ENCODE data around the gene WDR62.

Gene WDR62

DNA sequence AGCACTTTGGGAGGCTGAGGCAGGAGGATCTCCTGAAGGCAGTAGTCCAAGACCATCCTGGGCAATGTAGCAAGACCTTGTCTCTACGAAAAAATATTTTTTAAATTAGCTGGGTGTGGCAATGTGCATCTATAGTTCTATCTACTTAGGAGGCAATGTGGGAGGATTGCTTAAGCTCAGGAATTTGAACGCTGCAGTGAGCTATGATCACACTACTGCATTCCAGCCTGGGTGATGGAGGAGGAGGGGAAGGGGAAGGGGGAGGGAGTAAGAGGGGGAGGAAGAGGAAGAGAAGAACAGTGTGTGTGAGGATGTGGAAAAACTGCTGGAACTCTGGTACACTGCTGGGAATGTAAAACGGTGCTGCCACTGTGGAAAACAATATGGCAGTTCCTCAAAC, 12.9 kb upstream of the WDR62 start:
- Histone ChIP-seq H3K4me1 (ENCODE audit: insufficient read depth, low read length) (peaks cover 34% of the 10 kb centered on the region), H3K27me3 (ENCODE audit: control insufficient read depth in 1 of 2, insufficient read depth in 2 of 2, low read length in 2 of 2) (no peaks in the 10 kb centered on the region), H3K9ac (ENCODE audit: low read length) (no peak overlapping the region), H3K36me3 (ENCODE audit: insufficient read depth, low read length) (no peaks in the 10 kb centered on the region), H3K4me3 (ENCODE audit: low read depth in 1 of 2, low read length in 2 of 2) (no peak overlapping the region), H3K9me3 (ENCODE audit: low read length) (no peaks in the 10 kb centered on the region), H3K27ac (ENCODE audit: low read depth, low read length) (no peak overlapping the region)

DNA sequence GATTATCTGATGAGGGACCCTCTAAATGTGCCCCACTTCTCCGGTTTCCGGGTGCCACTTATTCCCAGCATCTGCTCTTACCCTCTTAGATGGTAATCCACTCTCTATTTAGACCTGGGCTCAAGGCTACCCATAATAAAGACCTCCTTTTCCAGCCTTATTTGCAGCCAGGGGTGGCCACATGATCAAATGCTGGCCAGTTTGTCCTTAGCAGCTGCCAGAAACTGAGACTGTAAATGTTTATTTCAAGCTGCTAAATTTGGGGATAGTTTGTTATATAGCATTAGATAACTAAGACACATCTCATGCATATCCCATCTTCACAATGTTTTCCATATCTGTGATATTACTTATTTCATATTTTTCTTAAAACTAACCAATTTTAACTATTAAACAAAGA, 10.7 kb upstream of the WDR62 start:
- no peaks in the 10 kb centered on the region for H3K36me3 ChIP-seq (ENCODE audit: insufficient read depth, low read length)
- no peak overlapping the region for H3K4me3 ChIP-seq (ENCODE audit: low read depth in 1 of 2, low read length in 2 of 2)
- peak overlapping the region; percentile 56 for H3K27ac ChIP-seq (ENCODE audit: low read depth, low read length)
- no peaks in the 10 kb centered on the region for H3K27me3 ChIP-seq (ENCODE audit: control insufficient read depth in 1 of 2, insufficient read depth in 2 of 2, low read length in 2 of 2)
- H3K9me3 ChIP-seq (ENCODE audit: low read length), result no peaks in the 10 kb centered on the region
- no peak overlapping the region for H3K9ac ChIP-seq (ENCODE audit: low read length)
- H3K4me1 ChIP-seq (ENCODE audit: insufficient read depth, low read length), result peaks cover 36% of the 10 kb centered on the region

DNA sequence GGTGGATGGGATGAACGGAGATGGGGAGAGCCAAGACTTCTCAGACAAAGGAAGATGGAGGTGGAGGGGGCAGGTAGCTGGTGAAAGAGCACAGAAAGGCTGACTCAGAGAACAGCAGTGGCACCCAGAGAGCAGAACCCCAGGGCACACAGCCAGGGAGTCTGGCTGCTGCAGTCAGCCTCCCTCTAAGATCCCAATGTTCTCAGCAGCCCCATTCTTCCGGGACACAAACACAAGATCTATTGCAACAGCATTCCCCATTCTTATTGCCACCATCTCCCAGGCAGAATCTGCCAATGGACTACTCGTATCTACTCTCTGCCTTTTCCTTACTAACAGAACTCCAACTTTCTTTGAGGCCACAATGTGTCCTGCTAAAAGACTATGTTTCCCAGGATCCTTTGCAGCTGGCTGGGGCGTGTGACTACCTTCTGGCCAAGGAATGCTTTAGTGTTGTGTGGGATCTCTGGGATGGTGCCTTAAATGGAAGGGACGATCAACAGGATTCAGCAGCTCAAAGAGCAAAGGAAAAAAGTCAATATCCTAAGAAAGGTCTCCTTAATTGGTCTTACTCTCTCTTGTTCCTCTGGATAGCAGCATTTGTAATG, 8.2 kb upstream of the WDR62 start:
- no peaks in the 10 kb centered on the region for H3K9me3 ChIP-seq (ENCODE audit: low read length)
- H3K27me3 ChIP-seq (ENCODE audit: control insufficient read depth in 1 of 2, insufficient read depth in 2 of 2, low read length in 2 of 2), result no peaks in the 10 kb centered on the region
- H3K9ac ChIP-seq (ENCODE audit: low read length), result no peak overlapping the region
- H3K27ac ChIP-seq (ENCODE audit: low read depth, low read length), result no peak overlapping the region
- H3K4me3 ChIP-seq (ENCODE audit: low read depth in 1 of 2, low read length in 2 of 2), result no peak overlapping the region
- peaks cover 37% of the 10 kb centered on the region for H3K4me1 ChIP-seq (ENCODE audit: insufficient read depth, low read length)
- no peaks in the 10 kb centered on the region for H3K36me3 ChIP-seq (ENCODE audit: insufficient read depth, low read length)

DNA sequence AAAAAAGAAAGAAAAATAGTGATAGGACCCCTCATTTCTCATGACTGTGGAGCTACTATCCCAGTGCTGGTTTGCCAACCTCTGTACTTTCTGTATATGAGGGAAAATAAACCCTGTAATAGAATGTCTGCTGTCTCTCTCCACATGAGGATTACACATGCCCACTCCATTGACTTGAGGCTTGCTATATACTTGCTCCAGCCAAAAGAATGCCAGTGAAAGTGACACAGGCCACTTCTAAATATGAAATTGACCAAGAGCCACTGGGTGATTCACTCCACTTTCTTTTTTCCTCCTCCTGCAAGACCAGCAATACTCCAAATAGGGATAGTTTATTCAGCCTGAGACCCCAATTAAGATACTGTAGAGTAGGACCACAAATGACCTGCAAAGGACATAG, 6.9 kb upstream of the WDR62 start:
- Histone ChIP-seq H3K4me1 (ENCODE audit: insufficient read depth, low read length) (peaks cover 35% of the 10 kb centered on the region), H3K36me3 (ENCODE audit: insufficient read depth, low read length) (no peaks in the 10 kb centered on the region), H3K27me3 (ENCODE audit: control insufficient read depth in 1 of 2, insufficient read depth in 2 of 2, low read length in 2 of 2) (no peaks in the 10 kb centered on the region), H3K9ac (ENCODE audit: low read length) (no peak overlapping the region), H3K4me3 (ENCODE audit: low read depth in 1 of 2, low read length in 2 of 2) (no peak overlapping the region), H3K9me3 (ENCODE audit: low read length) (no peaks in the 10 kb centered on the region), H3K27ac (ENCODE audit: low read depth, low read length) (no peak overlapping the region)

DNA sequence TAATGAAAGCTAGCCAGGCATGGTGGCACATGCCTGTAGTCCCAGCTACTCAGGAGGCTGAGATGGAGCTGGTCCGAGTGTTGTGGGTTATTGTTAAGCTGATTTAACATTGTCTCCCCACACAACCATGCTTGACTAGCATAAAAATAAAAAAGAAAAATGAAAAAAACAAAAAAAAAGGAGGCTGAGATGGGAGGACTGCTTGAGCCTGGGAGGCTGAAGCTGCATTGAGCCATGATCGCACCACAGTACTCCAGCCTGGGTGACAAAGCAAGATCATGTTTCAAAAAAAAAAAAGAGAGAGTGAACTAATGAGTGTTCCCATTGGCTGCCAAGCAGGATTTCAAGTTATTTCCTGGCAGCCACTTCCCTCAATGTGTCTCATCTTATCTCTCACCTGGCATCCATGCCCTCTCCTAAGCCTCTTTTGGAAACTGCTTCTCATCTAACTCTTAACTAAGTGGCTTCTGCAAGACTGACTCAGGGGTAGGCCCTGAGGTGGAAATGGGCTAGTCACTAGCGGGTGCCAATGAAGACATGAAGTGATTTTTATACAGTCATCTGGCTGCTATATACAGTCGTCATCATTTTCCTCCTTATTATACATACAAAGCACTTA, 5.5 kb upstream of the WDR62 start:
- Histone ChIP-seq H3K9ac (ENCODE audit: low read length) (no peak overlapping the region), H3K9me3 (ENCODE audit: low read length) (no peaks in the 10 kb centered on the region)

DNA sequence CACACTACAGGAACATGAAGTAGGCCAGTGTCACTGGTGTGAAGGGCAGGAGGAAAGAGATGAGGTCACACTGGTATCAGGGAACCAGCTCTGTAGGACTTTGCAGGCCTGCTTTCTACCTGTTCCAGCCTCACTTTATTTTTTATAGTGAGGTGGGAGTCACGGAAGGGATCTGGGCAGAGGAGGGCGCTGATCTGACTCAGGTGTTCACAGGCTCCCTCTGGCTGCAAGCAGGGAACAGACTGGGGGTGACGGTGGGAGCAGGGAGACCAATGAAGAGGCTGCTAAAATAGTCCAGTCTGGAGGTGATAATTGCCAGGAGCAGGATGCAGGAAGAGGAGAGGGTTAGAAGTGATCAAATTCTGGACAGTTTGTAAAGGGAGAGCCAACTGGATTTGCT, 3.5 kb upstream of the WDR62 start:
- no peak overlapping the region for H3K4me3 ChIP-seq (ENCODE audit: low read depth in 1 of 2, low read length in 2 of 2)
- H3K9me3 ChIP-seq (ENCODE audit: low read length), result no peaks in the 10 kb centered on the region
- no peak overlapping the region for H3K9ac ChIP-seq (ENCODE audit: low read length)
- no peaks in the 10 kb centered on the region for H3K27me3 ChIP-seq (ENCODE audit: control insufficient read depth in 1 of 2, insufficient read depth in 2 of 2, low read length in 2 of 2)
- H3K4me1 ChIP-seq (ENCODE audit: insufficient read depth, low read length), result peaks cover 28% of the 10 kb centered on the region
- no peaks in the 10 kb centered on the region for H3K36me3 ChIP-seq (ENCODE audit: insufficient read depth, low read length)
- H3K27ac ChIP-seq (ENCODE audit: low read depth, low read length), result no peak overlapping the region

More for the DNA sequence above, 5.5 kb upstream of the WDR62 start:
- H3K4me3 ChIP-seq (ENCODE audit: low read depth in 1 of 2, low read length in 2 of 2), result no peak overlapping the region
- no peak overlapping the region for H3K27ac ChIP-seq (ENCODE audit: low read depth, low read length)
- no peaks in the 10 kb centered on the region for H3K27me3 ChIP-seq (ENCODE audit: control insufficient read depth in 1 of 2, insufficient read depth in 2 of 2, low read length in 2 of 2)
- no peaks in the 10 kb centered on the region for H3K36me3 ChIP-seq (ENCODE audit: insufficient read depth, low read length)
- peaks cover 25% of the 10 kb centered on the region for H3K4me1 ChIP-seq (ENCODE audit: insufficient read depth, low read length)

DNA sequence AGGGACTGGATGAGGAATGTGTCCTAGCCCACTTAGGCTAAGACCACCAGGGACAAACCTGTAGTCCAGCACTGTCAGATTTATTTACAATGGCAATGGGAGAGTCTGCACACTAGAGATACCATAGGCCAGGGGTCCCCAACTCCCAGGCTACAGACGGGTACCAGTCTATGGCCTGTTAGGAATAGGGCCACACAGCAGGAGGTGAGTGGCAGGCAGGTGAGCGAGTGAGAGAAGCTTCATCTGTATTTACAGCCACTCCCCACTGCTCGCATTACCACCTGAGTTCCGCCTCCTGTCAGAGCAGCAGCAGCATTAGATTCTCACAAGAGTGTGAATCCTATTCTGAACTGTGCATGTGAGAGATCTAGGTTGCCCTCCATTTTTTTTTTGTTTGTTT, 3.1 kb upstream of the WDR62 start:
- H3K9ac ChIP-seq (ENCODE audit: low read length), result no peak overlapping the region
- no peaks in the 10 kb centered on the region for H3K9me3 ChIP-seq (ENCODE audit: low read length)
- no peak overlapping the region for H3K27ac ChIP-seq (ENCODE audit: low read depth, low read length)
- H3K36me3 ChIP-seq (ENCODE audit: insufficient read depth, low read length), result no peaks in the 10 kb centered on the region
- H3K4me1 ChIP-seq (ENCODE audit: insufficient read depth, low read length), result peaks cover 24% of the 10 kb centered on the region
- no peak overlapping the region for H3K4me3 ChIP-seq (ENCODE audit: low read depth in 1 of 2, low read length in 2 of 2)
- no peaks in the 10 kb centered on the region for H3K27me3 ChIP-seq (ENCODE audit: control insufficient read depth in 1 of 2, insufficient read depth in 2 of 2, low read length in 2 of 2)

DNA sequence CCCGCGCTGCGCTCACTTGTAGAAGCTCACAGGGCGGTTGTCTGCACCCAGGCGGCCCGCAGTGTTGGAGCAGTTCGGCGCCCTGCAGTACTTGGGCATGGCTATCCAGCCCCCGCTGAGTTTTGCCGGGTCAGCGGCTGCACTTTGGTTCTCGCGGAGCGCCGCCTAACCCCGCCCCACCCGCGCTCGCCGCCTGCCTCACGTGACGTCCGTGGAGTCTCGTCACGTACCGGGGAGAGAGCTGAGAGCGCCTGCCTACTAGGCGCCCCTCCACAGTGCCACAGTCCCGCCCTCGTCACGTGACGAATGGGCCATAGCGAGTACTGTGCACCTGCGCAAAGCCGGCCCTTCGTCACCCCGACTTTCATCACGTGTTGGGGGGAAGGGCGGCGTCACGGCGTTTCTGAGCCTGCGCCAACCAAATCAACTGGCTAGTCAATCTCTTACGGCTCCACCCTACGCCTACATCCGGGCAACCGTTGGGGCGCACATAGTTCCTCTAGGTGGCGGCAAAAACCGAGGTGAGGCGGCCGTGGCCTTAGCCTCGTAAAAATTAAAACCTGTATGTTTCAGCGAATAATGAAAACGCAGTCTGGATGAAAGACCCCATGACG, 471 bp upstream of the WDR62 start, which contains the start of gene THAP8:
Gene THAP8, minus strand, starts transcription at position 167 of the 614 bp plus-strand sequence. Its CDS starts 68 bp downstream, at position 99.
- Histone ChIP-seq H3K9me3 (ENCODE audit: low read length) (no peaks in the 10 kb centered on the region), H3K4me1 (ENCODE audit: insufficient read depth, low read length) (peaks cover 20% of the 10 kb centered on the region), H3K9ac (ENCODE audit: low read length) (peak within 1 kb of the TSS; percentile 65), H3K27me3 (ENCODE audit: control insufficient read depth in 1 of 2, insufficient read depth in 2 of 2, low read length in 2 of 2) (no peaks in the 10 kb centered on the region), H3K4me3 (ENCODE audit: low read depth in 1 of 2, low read length in 2 of 2) (peak within 1 kb of the TSS; percentile 62 to 98), H3K27ac (ENCODE audit: low read depth, low read length) (peak within 1 kb of the TSS; percentile 93), H3K36me3 (ENCODE audit: insufficient read depth, low read length) (no peaks in the 10 kb centered on the region)

DNA sequence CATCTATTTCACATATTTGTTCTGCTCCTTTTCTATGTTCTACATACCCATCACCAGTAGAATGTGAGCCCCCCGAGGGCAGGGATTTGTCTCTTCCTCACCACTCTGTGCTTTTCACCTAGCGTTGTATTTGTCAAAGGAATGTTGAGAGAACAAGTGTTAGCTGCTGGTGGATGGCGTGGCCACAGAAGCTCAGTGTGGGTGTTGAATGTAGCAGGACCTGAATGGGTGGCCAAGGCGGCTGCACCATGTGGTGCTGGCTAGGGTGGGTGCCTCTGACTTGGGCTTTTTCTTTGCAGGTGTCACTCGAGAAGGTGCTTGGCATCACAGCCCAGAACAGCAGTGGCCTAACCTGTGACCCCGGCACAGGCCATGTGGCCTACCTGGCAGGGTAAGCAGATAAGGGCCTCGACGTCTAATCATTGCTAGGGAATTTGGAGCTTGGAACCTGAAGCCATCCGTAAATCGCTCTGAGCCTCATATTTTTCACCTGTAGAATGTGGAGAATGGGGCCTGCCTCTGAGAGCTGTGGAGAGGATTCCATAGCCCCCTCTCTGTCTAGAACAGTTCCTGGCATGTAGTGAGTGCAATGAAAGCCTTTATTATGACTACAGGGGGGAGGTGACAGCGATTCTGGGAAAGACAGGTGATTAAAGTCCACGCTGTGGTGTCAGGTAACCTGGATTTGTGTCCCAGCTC, 3.9 kb downstream of the WDR62 start:
- Histone ChIP-seq H3K27me3 (ENCODE audit: control insufficient read depth in 1 of 2, insufficient read depth in 2 of 2, low read length in 2 of 2) (no peaks in the 10 kb centered on the region), H3K9me3 (ENCODE audit: low read length) (no peaks in the 10 kb centered on the region), H3K4me3 (ENCODE audit: low read depth in 1 of 2, low read length in 2 of 2) (no peak overlapping the region), H3K27ac (ENCODE audit: low read depth, low read length) (no peak overlapping the region), H3K36me3 (ENCODE audit: insufficient read depth, low read length) (no peaks in the 10 kb centered on the region), H3K9ac (ENCODE audit: low read length) (no peak overlapping the region), H3K4me1 (ENCODE audit: insufficient read depth, low read length) (peaks cover 6% of the 10 kb centered on the region)

DNA sequence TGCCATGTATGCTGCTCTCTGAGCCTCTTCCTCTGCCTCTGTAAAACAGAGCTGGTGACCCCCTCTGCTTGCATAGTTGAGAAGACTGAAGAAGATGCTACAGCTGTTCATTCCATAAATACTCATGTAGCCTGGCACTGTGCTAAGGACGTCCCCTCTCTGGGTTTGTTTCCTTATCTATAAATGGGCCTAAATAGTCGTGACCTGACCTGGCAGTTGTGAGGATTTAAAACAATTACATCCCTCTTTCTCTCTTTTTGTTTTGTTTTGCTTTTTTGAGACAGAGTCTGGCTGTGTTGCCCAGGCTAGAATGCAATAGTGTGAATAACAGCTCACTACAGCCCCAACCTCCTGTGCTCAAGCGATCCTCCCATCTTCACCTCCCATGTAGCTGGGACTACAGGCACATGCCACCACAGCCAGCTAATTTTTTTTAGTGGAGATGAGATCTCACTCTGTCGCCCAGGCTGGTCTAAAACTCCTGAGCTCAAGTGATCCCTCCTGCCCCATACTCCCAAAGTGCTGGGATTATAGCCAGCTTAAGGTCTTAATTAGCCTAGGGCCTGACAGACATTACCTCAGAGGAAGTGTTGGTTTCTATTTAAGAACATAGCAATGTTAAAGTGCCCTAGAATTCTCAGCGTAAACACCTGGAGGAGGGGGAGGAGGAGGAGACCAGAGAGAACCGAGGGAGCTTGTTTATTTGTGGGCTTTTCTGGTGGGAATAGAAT, 4.6 kb downstream of the WDR62 start:
- Histone ChIP-seq H3K27me3 (ENCODE audit: control insufficient read depth in 1 of 2, insufficient read depth in 2 of 2, low read length in 2 of 2) (no peaks in the 10 kb centered on the region), H3K4me1 (ENCODE audit: insufficient read depth, low read length) (peaks cover 6% of the 10 kb centered on the region), H3K9me3 (ENCODE audit: low read length) (no peaks in the 10 kb centered on the region), H3K27ac (ENCODE audit: low read depth, low read length) (no peak overlapping the region), H3K9ac (ENCODE audit: low read length) (no peak overlapping the region), H3K4me3 (ENCODE audit: low read depth in 1 of 2, low read length in 2 of 2) (no peak overlapping the region), H3K36me3 (ENCODE audit: insufficient read depth, low read length) (no peaks in the 10 kb centered on the region)

DNA sequence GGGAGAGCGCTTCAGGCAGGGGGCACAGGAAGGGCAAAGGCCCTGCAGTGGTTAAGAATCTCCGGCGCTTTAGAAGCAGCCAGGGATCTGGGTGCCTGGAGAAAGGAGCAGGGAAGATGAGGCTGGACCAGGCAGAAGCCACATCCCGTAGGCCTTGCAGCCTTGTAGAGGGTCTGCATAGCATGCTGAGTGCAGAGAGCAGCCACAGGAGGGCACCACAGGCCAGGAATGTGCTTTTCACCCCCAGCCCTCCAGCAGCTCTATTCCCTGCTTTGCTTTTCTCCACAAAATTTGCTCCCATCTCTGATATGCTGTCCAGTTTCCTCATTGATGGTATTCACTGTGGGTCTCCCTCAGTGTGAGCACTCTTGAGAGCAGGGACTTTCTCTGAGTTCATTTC, 5.7 kb downstream of the WDR62 start:
- Histone ChIP-seq H3K27me3 (ENCODE audit: control insufficient read depth in 1 of 2, insufficient read depth in 2 of 2, low read length in 2 of 2) (no peaks in the 10 kb centered on the region), H3K9ac (ENCODE audit: low read length) (no peak overlapping the region), H3K4me3 (ENCODE audit: low read depth in 1 of 2, low read length in 2 of 2) (no peak overlapping the region), H3K27ac (ENCODE audit: low read depth, low read length) (no peak overlapping the region), H3K36me3 (ENCODE audit: insufficient read depth, low read length) (no peaks in the 10 kb centered on the region), H3K9me3 (ENCODE audit: low read length) (no peaks in the 10 kb centered on the region), H3K4me1 (ENCODE audit: insufficient read depth, low read length) (peaks cover 2% of the 10 kb centered on the region)
